Liver (tissue), 9 donors: Measurements from ENCODE around the gene NAPEPLD. TPM values are rescaled to one million over a fixed set of nuclear protein-coding genes. Genes with fewer than 3 reads are reported as not detected.

Experiments
- DNase-seq: peaks from one replicate; pipeline ENCODE4 v3.0.0-alpha.2; 2017; ENCODE audit warnings: low spot score
- H3K27ac ChIP-seq, 2 donors: one replicate each; pipeline ENCODE4 v1.7.0; 2013; ENCODE audit warnings: inconsistent platforms in 2 of 2, low read length in 2 of 2, control low read depth in 1 of 2, low read depth in 1 of 2, mild to moderate bottlenecking in 1 of 2
- H3K27me3 ChIP-seq, 4 donors: one replicate each; pipeline versions ENCODE4 v1.6.1 to v1.7.0; 2013; ENCODE audit warnings: low read length in 3 of 4, inconsistent platforms in 1 of 4, mild to moderate bottlenecking in 1 of 4, moderate library complexity in 1 of 4; ENCODE audit not compliant: control insufficient read depth in 4 of 4, insufficient read depth in 4 of 4
- H3K36me3 ChIP-seq, 4 donors: one replicate each; pipeline versions ENCODE4 v1.6.1 to v1.7.0; 2013; ENCODE audit warnings: low read length in 3 of 4, mild to moderate bottlenecking in 3 of 4, low read depth in 1 of 4, moderate library complexity in 1 of 4; ENCODE audit not compliant: control insufficient read depth in 4 of 4, insufficient read depth in 3 of 4
- H3K4me1 ChIP-seq, 4 donors: one replicate each; pipeline versions ENCODE4 v1.6.1 to v1.7.0; 2013; ENCODE audit warnings: low read length in 3 of 4, mild to moderate bottlenecking in 3 of 4, moderate library complexity in 1 of 4; ENCODE audit not compliant: control insufficient read depth in 4 of 4, insufficient read depth in 4 of 4
- H3K4me3 ChIP-seq, 3 donors: one replicate each; pipeline versions ENCODE4 v1.6.1 to v1.7.0; 2013; ENCODE audit warnings: low read length in 3 of 3, control low read depth in 1 of 3, low read depth in 1 of 3, mild to moderate bottlenecking in 1 of 3
- H3K9ac ChIP-seq, 2 donors: one replicate each; pipeline ENCODE4 v1.7.0; 2013; ENCODE audit warnings: low read length in 2 of 2, mild to moderate bottlenecking in 2 of 2, moderate library complexity in 2 of 2, control low read depth in 1 of 2, low read depth in 1 of 2
- H3K9me3 ChIP-seq, 4 donors: one replicate each; pipeline versions ENCODE4 v1.6.1 to v1.7.0; 2013; ENCODE audit warnings: low read length in 3 of 4; ENCODE audit not compliant: control insufficient read depth in 4 of 4
- ATF3 ChIP-seq: IDR thresholded peaks from 2 replicates; pipeline ENCODE4 v1.6.1; 2016; ENCODE audit warnings: antibody characterized with exemption
- CTCF ChIP-seq: fragments of 150-350 bp; IDR thresholded peaks from 2 replicates; pipeline ENCODE4 v1.5.1; 2017; ENCODE audit warnings: improper control_type of control experiment, low read depth, low read length; ENCODE audit not compliant: missing input control
- EGR1 ChIP-seq, 2 donors: IDR thresholded peaks; 2 replicates each; pipeline ENCODE4 v1.6.1; 2016 to 2018; ENCODE audit warnings: antibody characterized with exemption in 2 of 2, low read depth in 2 of 2
- FOXA1 ChIP-seq: IDR thresholded peaks from 2 replicates; pipeline ENCODE4 v1.6.1; 2016; ENCODE audit warnings: antibody characterized with exemption
- FOXA2 ChIP-seq: IDR thresholded peaks from 2 replicates; pipeline ENCODE4 v1.6.1; 2016; ENCODE audit warnings: antibody characterized with exemption
- GABPA ChIP-seq, 2 donors: IDR thresholded peaks in 1 of 2; conservative IDR thresholded peaks in 1 of 2; 2 replicates each; pipeline ENCODE4 v1.6.1; 2016; ENCODE audit warnings: antibody characterized with exemption in 2 of 2, mild to moderate bottlenecking in 1 of 2, moderate library complexity in 1 of 2
- HNF4A ChIP-seq, 2 donors: conservative IDR thresholded peaks; 2 replicates each; pipeline ENCODE4 v1.6.1; 2016; ENCODE audit warnings: antibody characterized with exemption in 2 of 2, mild to moderate bottlenecking in 2 of 2
- HNF4G ChIP-seq: IDR thresholded peaks from 2 replicates; pipeline ENCODE4 v1.6.1; 2016; ENCODE audit warnings: antibody characterized with exemption
- JUND ChIP-seq, 2 donors: IDR thresholded peaks; 2 replicates each; pipeline ENCODE4 v1.6.1; 2016; ENCODE audit warnings: antibody characterized with exemption in 2 of 2
- MAX ChIP-seq: IDR thresholded peaks from 2 replicates; pipeline ENCODE4 v1.6.1; 2016; ENCODE audit warnings: antibody characterized with exemption
- NR2F2 ChIP-seq: IDR thresholded peaks from 2 replicates; pipeline ENCODE4 v1.6.1; 2016; ENCODE audit warnings: antibody characterized with exemption
- RAD21 ChIP-seq, 2 donors: IDR thresholded peaks; 2 replicates each; pipeline ENCODE4 v1.6.1; 2016; ENCODE audit warnings: antibody characterized with exemption in 2 of 2, mild to moderate bottlenecking in 2 of 2
- REST ChIP-seq: IDR thresholded peaks from 2 replicates; pipeline ENCODE4 v1.6.1; 2016; ENCODE audit warnings: antibody characterized with exemption, mild to moderate bottlenecking
- RXRA ChIP-seq, 2 donors: IDR thresholded peaks; 2 replicates each; pipeline ENCODE4 v1.6.1; 2017 to 2018; ENCODE audit warnings: antibody characterized with exemption in 2 of 2, mild to moderate bottlenecking in 1 of 2
- SP1 ChIP-seq: IDR thresholded peaks from 2 replicates; pipeline ENCODE4 v1.6.1; 2018; ENCODE audit warnings: antibody characterized with exemption, mild to moderate bottlenecking
- TAF1 ChIP-seq: conservative IDR thresholded peaks from 2 replicates; pipeline ENCODE4 v1.6.1; 2016; ENCODE audit warnings: antibody characterized with exemption, mild to moderate bottlenecking
- YY1 ChIP-seq: IDR thresholded peaks from 2 replicates; pipeline ENCODE4 v1.6.1; 2016; ENCODE audit warnings: antibody characterized with exemption, mild to moderate bottlenecking
- ZBTB33 ChIP-seq: IDR thresholded peaks from 2 replicates; pipeline ENCODE4 v1.6.1; 2016; ENCODE audit warnings: antibody characterized with exemption
- WGBS: extraction: QIAGEN DNeasy Blood & Tissue Kit; methylation state at CpG from one replicate; pipeline ENCODE4 v1.1.7; 2013; 5-methylcytosine and 5-hydroxymethylcytosine counted together
- polyA plus RNA-seq, 2 donors: library from polyadenylated mRNA; stranded (reverse) in 1 of 2; unstranded in 1 of 2; fragments of 200-250 nt in 1 of 2; fragments of >200 nt in 1 of 2; fragmentation: Nextera tagmentation in 1 of 2; extraction: Ambion mirVana in 1 of 2; gene quantifications; one replicate each; pipeline versions ENCODE4 v1.2.1 to v1.2.3, GENCODE V29; 2013 to 2015
- total RNA-seq, 2 donors: library from RNA; depleted of rRNA; stranded (reverse); fragments of >200 nt; gene quantifications; one replicate each; pipeline ENCODE4 v1.2.3, GENCODE V29; 2014
- donor health status: healthy.
- donor health status: healthy.
- donor health status: healthy.
- donor health status: healthy.
- donor health status: healthy.

NAPEPLD gene
- total and polyA plus RNA-seq, 4 donors = 4.4 to 31.9 (median 18.2) TPM

- Histone ChIP-seq H3K27ac (no peak overlapping the region), H3K27me3 (no peaks in the 10 kb centered on the region), H3K4me1 (peaks cover 0 to 12% (median 9%) of the 10 kb centered on the region in 4 donors), H3K9ac (no peak overlapping the region), H3K4me3 (no peak overlapping the region), H3K9me3 (no peaks in the 10 kb centered on the region), H3K36me3 (no peaks in the 10 kb centered on the region)
- DNase-seq = no peak
- no peak for TF ChIP-seq GABPA (IDR thresholded peaks at IDR 0.05 in 1 of 2, conservative IDR thresholded peaks at IDR 0.05 in 1 of 2)
- no peak for TF ChIP-seq NR2F2
- TF ChIP-seq RXRA (IDR thresholded peaks at IDR 0.05) = no peak
- no peak for TF ChIP-seq FOXA1
- TF ChIP-seq TAF1 = no peak
- TF ChIP-seq SP1 = no peak
- no peak for TF ChIP-seq JUND (IDR thresholded peaks at IDR 0.05)
- TF ChIP-seq EGR1 (IDR thresholded peaks at IDR 0.05; ENCODE audit: low read depth in 2 of 2) = no peak
- TF ChIP-seq HNF4G = no peak
- no peak for TF ChIP-seq HNF4A (conservative IDR thresholded peaks at IDR 0.05)
- no peak for TF ChIP-seq ATF3
- TF ChIP-seq RAD21 (IDR thresholded peaks at IDR 0.05) = no peak
- 91% methylated on average over 8 of the region's 8 CpGs for WGBS
Observed at GRCh38 chr7:103141753-103142404, 7.0 kb downstream of the NAPEPLD start.

- Histone ChIP-seq H3K27me3 (no peaks in the 10 kb centered on the region), H3K36me3 (no peaks in the 10 kb centered on the region), H3K4me1 (peaks cover 0 to 3% (median 2%) of the 10 kb centered on the region in 4 donors), H3K4me3 (no peak overlapping the region), H3K27ac (no peak overlapping the region), H3K9me3 (no peaks in the 10 kb centered on the region), H3K9ac (no peak overlapping the region)
- TF ChIP-seq EGR1 (IDR thresholded peaks at IDR 0.05; ENCODE audit: low read depth in 2 of 2) = no peak
- no peak for TF ChIP-seq CTCF
- no peak for TF ChIP-seq HNF4A (conservative IDR thresholded peaks at IDR 0.05)
- no peak for TF ChIP-seq TAF1
- no peak for TF ChIP-seq RAD21 (IDR thresholded peaks at IDR 0.05)
- no peak for TF ChIP-seq SP1
- no peak for TF ChIP-seq GABPA (IDR thresholded peaks at IDR 0.05 in 1 of 2, conservative IDR thresholded peaks at IDR 0.05 in 1 of 2)
- TF ChIP-seq ATF3 = no peak
- no peak for TF ChIP-seq YY1
- no peak for TF ChIP-seq NR2F2
- TF ChIP-seq RXRA (IDR thresholded peaks at IDR 0.05) = no peak
- TF ChIP-seq REST = no peak
- TF ChIP-seq MAX = no peak
- TF ChIP-seq FOXA2 = no peak
- TF ChIP-seq HNF4G = no peak
- no peak for TF ChIP-seq JUND (IDR thresholded peaks at IDR 0.05)
- no peak for TF ChIP-seq FOXA1
- TF ChIP-seq ZBTB33 = no peak
- DNase-seq = no peak
- 94% methylated on average over 2 of the region's 2 CpGs for WGBS
Observed at GRCh38 chr7:103140685-103141084, 8.2 kb downstream of the NAPEPLD start.
